OCI-LY3 (cell line): ENCODE data around the gene ROR2.

ENCODE experiments used
- CTCF ChIP-seq: fragments of 200-600, 300-600 bp; sonication (generic); IDR thresholded peaks from 2 replicates; pipeline ENCODE4 v1.5.1; 2014; ENCODE audit warnings: antibody characterized with exemption, low read length, low read depth
- EZH2phosphoT487 ChIP-seq: fragments of 200-600 bp; shearing (Covaris generic); IDR thresholded peaks from 2 replicates; pipeline ENCODE4 v1.6.1; 2018; ENCODE audit warnings: antibody characterized with exemption, mixed run types, low read depth

- TF ChIP-seq CTCF (no peak), EZH2phosphoT487 (no peak)
Measured at GRCh38 chr9:91730806-91731205, 219.2 kb downstream of the ROR2 start.
